CD14-positive monocyte (primary cell): ENCODE measurements around the gene CTAG2. TPM values are rescaled to one million over a fixed set of nuclear protein-coding genes. Genes with fewer than 3 reads are reported as not detected.

Source experiments
- DNase-seq, 3 donors: peaks; one replicate each; pipeline ENCODE4 v3.0.0-alpha.2; 2011 to 2022
- H2AFZ ChIP-seq: 2 replicates; pipeline ENCODE4 v1.6.0; 2012; ENCODE audit warnings: mild to moderate bottlenecking, low read depth, low read length, inconsistent platforms; ENCODE audit not compliant: insufficient read depth, poor library complexity, severe bottlenecking
- H3K27ac ChIP-seq, 2 donors: 1 replicate in 1 of 2; 2 replicates in 1 of 2; pipeline ENCODE4 v1.5.1; 2012 to 2013; ENCODE audit warnings: low read length in 2 of 2, control low read depth in 1 of 2, inconsistent platforms in 1 of 2, low read depth in 1 of 2, mild to moderate bottlenecking in 1 of 2
- H3K27me3 ChIP-seq, 2 donors: one replicate each; pipeline versions ENCODE4 v1.6.0 to v1.6.1; 2011 to 2013; ENCODE audit warnings: low read length in 2 of 2; ENCODE audit not compliant: control insufficient read depth in 2 of 2, insufficient read depth in 2 of 2
- H3K36me3 ChIP-seq, 2 donors: replicated peaks in 1 of 2; 1 replicate in 1 of 2; 2 replicates in 1 of 2; pipeline versions ENCODE4 v1.5.1 to v1.6.1; 2012 to 2013; ENCODE audit warnings: low read length in 2 of 2, control low read depth in 1 of 2, inconsistent platforms in 1 of 2, mild to moderate bottlenecking in 1 of 2; ENCODE audit not compliant: insufficient read depth in 2 of 2, control insufficient read depth in 1 of 2
- H3K4me1 ChIP-seq, 2 donors: 1 replicate in 1 of 2; 2 replicates in 1 of 2; pipeline versions ENCODE4 v1.5.1 to v1.6.1; 2012 to 2013; ENCODE audit warnings: low read length in 2 of 2, control low read depth in 1 of 2, inconsistent platforms in 1 of 2, mild to moderate bottlenecking in 1 of 2, moderate library complexity in 1 of 2; ENCODE audit not compliant: insufficient read depth in 2 of 2, control insufficient read depth in 1 of 2
- H3K4me2 ChIP-seq: replicated peaks from 2 replicates; pipeline ENCODE3; 2012; ENCODE audit warnings: low read length, moderate library complexity, mild to moderate bottlenecking; ENCODE audit not compliant: poor library complexity, severe bottlenecking; ENCODE audit errors: extremely low read depth
- H3K4me3 ChIP-seq, 3 experiments: fragments of 200-600 bp in 1 of 3; sonication (generic) in 1 of 3; replicated peaks in 1 of 3; 1 replicate in 2 of 3; 2 replicates in 1 of 3; pipeline ENCODE4 v1.5.1; 2011 to 2013; ENCODE audit warnings: low read length in 3 of 3, mild to moderate bottlenecking in 3 of 3, control low read depth in 2 of 3, low read depth in 2 of 3, inconsistent platforms in 1 of 3, moderate library complexity in 1 of 3
- H3K79me2 ChIP-seq: 2 replicates; pipeline ENCODE4 v1.6.0; 2012; ENCODE audit warnings: mild to moderate bottlenecking, control low read depth, inconsistent platforms, low read length, moderate library complexity; ENCODE audit not compliant: insufficient read depth
- H3K9ac ChIP-seq: 2 replicates; pipeline ENCODE4 v1.6.0; 2017; ENCODE audit warnings: low read length, mild to moderate bottlenecking; ENCODE audit not compliant: insufficient read depth, poor library complexity, severe bottlenecking
- H3K9me3 ChIP-seq, 2 donors: replicated peaks in 1 of 2; 1 replicate in 1 of 2; 2 replicates in 1 of 2; pipeline versions ENCODE4 v1.5.1 to v1.6.1; 2012 to 2013; ENCODE audit warnings: low read length in 2 of 2, control low read depth in 1 of 2; ENCODE audit not compliant: control insufficient read depth in 1 of 2, insufficient read depth in 1 of 2
- H4K20me1 ChIP-seq: 2 replicates; pipeline ENCODE4 v1.6.0; 2012; ENCODE audit warnings: mild to moderate bottlenecking, low read length, control low read depth, moderate library complexity; ENCODE audit not compliant: insufficient read depth
- H3K27ac Mint-ChIP-seq, 7 donors: one replicate each; pipeline ENCODE4 v1.8.0; 2020; ENCODE audit warnings: mild to moderate bottlenecking in 7 of 7, mixed read lengths in 7 of 7, moderate library complexity in 6 of 7, inconsistent platforms in 2 of 7
- H3K27me3 Mint-ChIP-seq, 3 donors: one replicate each; pipeline ENCODE4 v1.8.0; 2021 to 2022; ENCODE audit warnings: low read depth in 3 of 3, mild to moderate bottlenecking in 3 of 3, mixed read lengths in 3 of 3, moderate library complexity in 3 of 3, inconsistent platforms in 1 of 3
- H3K36me3 Mint-ChIP-seq, 2 donors: one replicate each; pipeline ENCODE4 v1.8.0; 2020; ENCODE audit warnings: mixed read lengths in 2 of 2, inconsistent platforms in 1 of 2, mild to moderate bottlenecking in 1 of 2
- H3K4me1 Mint-ChIP-seq: one replicate; pipeline ENCODE4 v1.8.0; 2020; ENCODE audit warnings: mild to moderate bottlenecking, mixed read lengths
- H3K4me3 Mint-ChIP-seq, 2 donors: one replicate each; pipeline ENCODE4 v1.8.0; 2020; ENCODE audit warnings: mild to moderate bottlenecking in 2 of 2, mixed read lengths in 2 of 2, moderate library complexity in 1 of 2
- H3K9me3 Mint-ChIP-seq, 7 donors: one replicate each; pipeline ENCODE4 v1.8.0; 2020 to 2022; ENCODE audit warnings: mixed read lengths in 7 of 7, mild to moderate bottlenecking in 6 of 7, moderate library complexity in 6 of 7, inconsistent platforms in 2 of 7
- CTCF ChIP-seq: fragments of 200-600 bp; IDR thresholded peaks from one replicate; pipeline ENCODE4 v1.8.0; 2022; ENCODE audit warnings: antibody characterized with exemption, mild to moderate bottlenecking
- WGBS: methylation state at CpG from one replicate; pipeline ENCODE4 v1.1.5; 2013; ENCODE audit warnings: missing lambda C conversion rate; ENCODE audit not compliant: insufficient coverage; 5-methylcytosine and 5-hydroxymethylcytosine counted together
- intact Hi-C, 2 donors: fragments of 100-400 bp; cut with micrococcal nuclease; formaldehyde crosslinking; loops; one replicate each; pipeline versions ENCODE4 v1.15.0 to v1.15.1; 2023
- polyA plus RNA-seq, 3 donors: library from polyadenylated mRNA; depleted of rRNA in 1 of 3; unstranded in 2 of 3; stranded (reverse) in 1 of 3; fragments of 300-500 nt in 2 of 3; fragments of >200 nt in 1 of 3; fragmentation: Illumina TruSeq in 2 of 3; gene quantifications; 1 replicate in 2 of 3; 2 replicates in 1 of 3; pipeline ENCODE4 v1.2.3, GENCODE V29; 2012 to 2021

Gene CTAG2
- polyA plus RNA-seq, 3 donors = not detected

GRCh38 chrX:154658187-154658586 lies 4.8 kb upstream of the CTAG2 start:
- intact Hi-C loops = no loop called here
- no peaks in the 10 kb centered on the region for H3K36me3 ChIP-seq

GRCh38 chrX:154657226-154657805 lies 3.9 kb upstream of the CTAG2 start:
- H3K9me3 Mint-ChIP-seq = peaks cover 7 to 24% (median 14%) of the 10 kb centered on the region in 7 donors
- H3K4me3 ChIP-seq = no peak overlapping the region
- H3K36me3 Mint-ChIP-seq = no peaks in the 10 kb centered on the region
- no peaks in the 10 kb centered on the region for H3K79me2 ChIP-seq
- TF ChIP-seq CTCF = no peak
- H3K4me2 ChIP-seq = no peak overlapping the region
- no peak overlapping the region for H3K4me3 Mint-ChIP-seq
- peaks cover 3 to 9% of the 10 kb centered on the region in 2 donors for H3K9me3 ChIP-seq
- peaks cover 3% of the 10 kb centered on the region in 2 donors for H3K4me1 ChIP-seq
- H4K20me1 ChIP-seq = no peaks in the 10 kb centered on the region
- DNase-seq = no peak
- WGBS = 100% methylated on average over 5 of the region's 15 CpGs
- H3K27me3 Mint-ChIP-seq = peaks cover 0 to 5% (median 2%) of the 10 kb centered on the region in 3 donors
- H3K9ac ChIP-seq = no peak overlapping the region
- intact Hi-C loops = no loop called here
- no peaks in the 10 kb centered on the region for H3K36me3 ChIP-seq
- no peak overlapping the region for H2AFZ ChIP-seq
- H3K4me1 Mint-ChIP-seq = peaks cover 10% of the 10 kb centered on the region
- H3K27me3 ChIP-seq = no peaks in the 10 kb centered on the region
- H3K27ac ChIP-seq = no peak overlapping the region
- H3K27ac Mint-ChIP-seq = no peak overlapping the region

More at GRCh38 chrX:154658187-154658586, 4.8 kb upstream of the CTAG2 start:
- Mint-ChIP-seq H3K36me3 (no peaks in the 10 kb centered on the region), H3K4me3 (no peak overlapping the region), H3K4me1 (peaks cover 10% of the 10 kb centered on the region), H3K27me3 (peaks cover 0 to 5% (median 2%) of the 10 kb centered on the region in 3 donors), H3K9me3 (peaks cover 10 to 26% (median 19%) of the 10 kb centered on the region in 7 donors), H3K27ac (no peak overlapping the region)
- WGBS = 96% methylated on average over 5 of the region's 12 CpGs
- no peak for TF ChIP-seq CTCF
- DNase-seq = no peak
- H3K4me2 ChIP-seq = no peak overlapping the region
- H3K4me1 ChIP-seq = peaks cover 3% of the 10 kb centered on the region in 2 donors
- H3K4me3 ChIP-seq = no peak overlapping the region
- peaks cover 7 to 17% of the 10 kb centered on the region in 2 donors for H3K9me3 ChIP-seq
- H2AFZ ChIP-seq = no peak overlapping the region
- no peak overlapping the region for H3K9ac ChIP-seq
- H3K79me2 ChIP-seq = no peaks in the 10 kb centered on the region
- no peak overlapping the region for H3K27ac ChIP-seq
- no peaks in the 10 kb centered on the region for H3K27me3 ChIP-seq
- H4K20me1 ChIP-seq = no peaks in the 10 kb centered on the region
